SU-DHL-6 (cell line): ENCODE measurements around the gene C11orf68.

Experiments
- H2AFZ ChIP-seq: fragments of 200-600 bp; sonication (generic); 2 replicates; pipeline ENCODE4 v1.6.1; 2014; ENCODE audit warnings: low read depth, mild to moderate bottlenecking, moderate library complexity, mixed read lengths, antibody characterized with exemption, low read length; ENCODE audit not compliant: severe bottlenecking
- H3F3A ChIP-seq: fragments of 200-600 bp; shearing (Covaris generic); 2 replicates; pipeline ENCODE4 v1.6.0; 2016; ENCODE audit warnings: antibody characterized with exemption, mild to moderate bottlenecking; ENCODE audit not compliant: insufficient read depth
- H3K27ac ChIP-seq: fragments of 200-600 bp; sonication (generic); 2 replicates; pipeline ENCODE4 v1.5.1; 2016; ENCODE audit warnings: low read depth, mild to moderate bottlenecking, low read length, moderate library complexity, mixed read lengths
- H3K27me3 ChIP-seq: fragments of 200-600 bp; sonication (generic), shearing (Covaris generic); 2 replicates; pipeline ENCODE4 v1.6.0; 2014; ENCODE audit warnings: mild to moderate bottlenecking, low read length
- H3K36me3 ChIP-seq: fragments of 200-600 bp; sonication (generic); 2 replicates; pipeline ENCODE4 v1.6.1; 2014; ENCODE audit warnings: mild to moderate bottlenecking, low read length, mixed read lengths
- H3K4me2 ChIP-seq: fragments of 300-600, 200-600 bp; shearing (Covaris generic), sonication (generic); 2 replicates; pipeline ENCODE4 v1.6.0; 2014; ENCODE audit warnings: low read length, low read depth, mild to moderate bottlenecking; ENCODE audit not compliant: poor library complexity, severe bottlenecking
- H3K4me3 ChIP-seq: fragments of 200-600 bp; sonication (generic); 2 replicates; pipeline ENCODE4 v1.5.1; 2014; ENCODE audit warnings: antibody characterized with exemption, low read length, mild to moderate bottlenecking, mixed read lengths; ENCODE audit not compliant: insufficient read depth, poor library complexity, severe bottlenecking
- H3K79me2 ChIP-seq: fragments of 200-600 bp; sonication (generic); 2 replicates; pipeline ENCODE4 v1.6.1; 2014; ENCODE audit warnings: mild to moderate bottlenecking, low read length, moderate library complexity; ENCODE audit not compliant: insufficient read depth
- H3K9ac ChIP-seq: fragments of 200-600 bp; sonication (generic); 2 replicates; pipeline ENCODE4 v1.7.0; 2014; ENCODE audit warnings: mild to moderate bottlenecking, low read length
- H3K9me2 ChIP-seq: fragments of 200-600 bp; sonication (generic); replicated peaks from 2 replicates; pipeline ENCODE4 v1.6.1; 2014; ENCODE audit warnings: low read length; ENCODE audit not compliant: insufficient read depth
- H3K9me3 ChIP-seq: fragments of 200-600 bp; sonication (generic); 2 replicates; pipeline ENCODE4 v1.6.1; 2014; ENCODE audit warnings: low read length, mixed read lengths; ENCODE audit not compliant: insufficient read depth
- H4K20me1 ChIP-seq: fragments of 200-600 bp; sonication (generic); 2 replicates; pipeline ENCODE4 v1.6.1; 2014; ENCODE audit warnings: low read depth, mild to moderate bottlenecking, antibody characterized with exemption, low read length, moderate library complexity, mixed read lengths
- CTCF ChIP-seq: fragments of 200-600 bp; sonication (generic); IDR thresholded peaks from one replicate; pipeline ENCODE4 v1.5.1; 2017; ENCODE audit warnings: antibody characterized with exemption, mild to moderate bottlenecking, low read length, moderate library complexity; ENCODE audit not compliant: insufficient read depth, poor library complexity, severe bottlenecking
- EZH2phosphoT487 ChIP-seq: fragments of 200-600 bp; sonication (generic), shearing (Covaris generic); conservative IDR thresholded peaks from 2 replicates; pipeline ENCODE4 v1.6.1; 2018; ENCODE audit warnings: mild to moderate bottlenecking, antibody characterized with exemption, low read length, moderate library complexity, mixed read lengths

The C11orf68 gene

GRCh38 chr11:65937766-65938165, 18.9 kb upstream of the C11orf68 start:
- no peak overlapping the region for H3K4me3 ChIP-seq
- no peaks in the 10 kb centered on the region for H3K79me2 ChIP-seq
- no peaks in the 10 kb centered on the region for H3K27me3 ChIP-seq
- H3K36me3 ChIP-seq = no peaks in the 10 kb centered on the region
- TF ChIP-seq EZH2phosphoT487 = no peak
- no peak for TF ChIP-seq CTCF
- H3K27ac ChIP-seq = no peak overlapping the region
- no peak overlapping the region for H3K9ac ChIP-seq
- H4K20me1 ChIP-seq = no peaks in the 10 kb centered on the region
- H3K9me3 ChIP-seq = no peaks in the 10 kb centered on the region
- no peak overlapping the region for H2AFZ ChIP-seq
- no peaks in the 10 kb centered on the region for H3F3A ChIP-seq
- H3K4me2 ChIP-seq = no peak overlapping the region
- no peaks in the 10 kb centered on the region for H3K9me2 ChIP-seq

- Histone ChIP-seq H3K4me2 (no peak overlapping the region), H3K4me3 (no peak overlapping the region), H3K27ac (no peak overlapping the region), H3K27me3 (no peaks in the 10 kb centered on the region), H3K9me2 (no peaks in the 10 kb centered on the region), H3K36me3 (no peaks in the 10 kb centered on the region), H3K79me2 (no peaks in the 10 kb centered on the region), H4K20me1 (no peaks in the 10 kb centered on the region), H2AFZ (no peak overlapping the region), H3K9ac (no peak overlapping the region), H3F3A (no peaks in the 10 kb centered on the region), H3K9me3 (no peaks in the 10 kb centered on the region)
- TF ChIP-seq EZH2phosphoT487 = no peak
- TF ChIP-seq CTCF = no peak
These were observed 15.2 kb upstream of the C11orf68 start for GRCh38 chr11:65934014-65934413.

GRCh38 chr11:65932558-65932919, 13.7 kb upstream of the C11orf68 start:
- no peaks in the 10 kb centered on the region for H3K36me3 ChIP-seq
- H3K4me3 ChIP-seq = no peak overlapping the region
- H4K20me1 ChIP-seq = no peaks in the 10 kb centered on the region
- no peak overlapping the region for H2AFZ ChIP-seq
- TF ChIP-seq EZH2phosphoT487 = no peak
- TF ChIP-seq CTCF = no peak
- H3K9me2 ChIP-seq = no peaks in the 10 kb centered on the region
- no peak overlapping the region for H3K4me2 ChIP-seq
- H3K9ac ChIP-seq = no peak overlapping the region
- H3K27me3 ChIP-seq = no peaks in the 10 kb centered on the region
- H3K27ac ChIP-seq = no peak overlapping the region
- no peaks in the 10 kb centered on the region for H3F3A ChIP-seq
- H3K79me2 ChIP-seq = no peaks in the 10 kb centered on the region
- no peaks in the 10 kb centered on the region for H3K9me3 ChIP-seq
